Tibial nerve (tissue), 4 donors: Measurements from ENCODE around the gene ERICH3. TPM values are rescaled to one million over a fixed set of nuclear protein-coding genes. Genes with fewer than 3 reads are reported as not detected.

ENCODE experiments used
- DNase-seq, 2 donors: peaks; one replicate each; pipeline ENCODE4 v3.0.0-alpha.2; 2019; ENCODE audit warnings: low spot score in 2 of 2
- H3K27ac ChIP-seq, 4 donors: fragments of 200-600 bp; sonication (generic) in 3 of 4; one replicate each; pipeline ENCODE4 v1.5.1; 2017 to 2019; ENCODE audit warnings: mild to moderate bottlenecking in 1 of 4
- H3K27me3 ChIP-seq, 2 donors: fragments of 200-600 bp; sonication (generic) in 1 of 2; one replicate each; pipeline versions ENCODE4 v1.5.1 to v1.6.0; 2017 to 2019
- H3K36me3 ChIP-seq, 3 donors: fragments of 200-600 bp; sonication (generic); one replicate each; pipeline ENCODE4 v1.5.1; 2018 to 2019
- H3K4me1 ChIP-seq, 4 donors: fragments of 200-600 bp; sonication (generic) in 3 of 4; one replicate each; pipeline ENCODE4 v1.5.1; 2017 to 2019
- H3K4me3 ChIP-seq, 4 donors: fragments of 200-600 bp; sonication (generic) in 3 of 4; one replicate each; pipeline ENCODE4 v1.5.1; 2017 to 2019; ENCODE audit warnings: mild to moderate bottlenecking in 1 of 4, moderate library complexity in 1 of 4
- H3K9me3 ChIP-seq, 4 donors: fragments of 200-600 bp; sonication (generic) in 3 of 4; one replicate each; pipeline ENCODE4 v1.5.1; 2017 to 2019
- CTCF ChIP-seq, 5 experiments: fragments of 200-600 bp in 3 of 5; fragments of 450-650 bp in 2 of 5; sonication (generic) in 3 of 5; IDR thresholded peaks; one replicate each; pipeline ENCODE4 v1.5.1; 2016 to 2019; ENCODE audit warnings: antibody characterized with exemption in 5 of 5, mild to moderate bottlenecking in 3 of 5, moderate library complexity in 2 of 5
- EP300 ChIP-seq, 2 donors: sonication (generic); formaldehyde crosslinking; IDR thresholded peaks; one replicate each; pipeline ENCODE4 v1.6.1; 2017; ENCODE audit warnings: antibody characterized with exemption in 2 of 2, mild to moderate bottlenecking in 1 of 2
- POLR2A ChIP-seq, 2 donors: fragments of 450-650 bp; IDR thresholded peaks; one replicate each; pipeline ENCODE4 v1.6.1; 2017; ENCODE audit warnings: antibody characterized with exemption in 2 of 2, mild to moderate bottlenecking in 2 of 2, moderate library complexity in 2 of 2
- WGBS, 2 donors: methylation state at CpG; one replicate each; pipeline ENCODE4 v1.1.5; 2018; 5-methylcytosine and 5-hydroxymethylcytosine counted together
- total RNA-seq, 4 donors: library from RNA; depleted of rRNA; stranded (reverse); fragments of >200 nt; gene quantifications; one replicate each; pipeline ENCODE4 v1.1.0, GENCODE V29; 2016

Gene ERICH3
- total RNA-seq, 4 donors from 2014 or later: 0.20 to 0.30 (median 0.21) TPM

DNA sequence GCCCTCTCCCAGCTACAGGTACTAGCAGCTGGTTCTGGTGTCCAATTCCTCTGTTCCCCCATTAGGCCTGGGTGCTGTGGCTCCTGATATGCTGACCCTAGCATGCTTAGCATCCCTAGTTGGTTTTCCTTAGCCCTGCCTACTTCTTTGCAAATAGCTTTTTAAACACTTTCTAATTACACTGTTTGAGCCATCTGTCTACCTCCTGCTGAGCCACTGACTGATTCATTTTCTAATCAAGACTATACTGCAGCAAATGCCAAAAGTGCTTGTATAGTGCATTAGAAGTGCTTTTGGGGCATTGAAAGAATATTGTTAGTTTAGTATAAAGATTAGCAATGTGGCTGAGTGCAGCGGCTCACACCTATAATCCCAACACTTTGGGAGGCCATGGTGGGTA lies 36.3 kb downstream of the ERICH3 start:
- Histone ChIP-seq H3K36me3 (no peaks in the 10 kb centered on the region), H3K27me3 (no peaks in the 10 kb centered on the region)

DNA sequence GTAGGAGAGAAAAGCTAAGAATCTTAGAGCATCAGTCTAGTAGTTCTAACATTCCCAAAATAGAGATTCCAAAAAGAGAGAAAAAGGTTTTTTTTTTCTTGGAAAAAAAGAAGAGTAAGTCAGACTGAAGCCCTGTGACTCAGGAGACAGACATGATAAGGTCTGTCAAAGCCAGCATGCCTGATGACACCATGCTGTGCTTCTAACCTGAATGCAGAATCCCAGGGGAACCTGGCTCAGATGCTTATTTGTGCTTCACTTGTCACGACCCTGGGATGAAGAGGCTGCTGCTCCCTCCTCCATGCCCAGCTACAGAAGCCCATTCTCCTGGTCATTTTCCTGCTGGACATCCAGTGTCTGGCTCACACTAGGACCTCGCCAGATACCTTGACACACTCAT lies 44.3 kb downstream of the ERICH3 start:
- Histone ChIP-seq H3K27ac (no peak overlapping the region), H3K4me3 (no peak overlapping the region), H3K9me3 (no peaks in the 10 kb centered on the region), H3K4me1 (no peaks in the 10 kb centered on the region), H3K36me3 (no peaks in the 10 kb centered on the region), H3K27me3 (no peaks in the 10 kb centered on the region)
- TF ChIP-seq POLR2A (IDR thresholded peaks at IDR 0.05) (no peak), CTCF (IDR thresholded peaks at IDR 0.05) (no peak), EP300 (IDR thresholded peaks at IDR 0.05) (no peak)
- WGBS, 2 donors: 54 to 56% methylated on average over 2 of the region's 2 CpGs
- DNase-seq: no peak

More for the DNA sequence above, 36.3 kb downstream of the ERICH3 start:
- no peak for TF ChIP-seq CTCF (IDR thresholded peaks at IDR 0.05)
- TF ChIP-seq EP300 (IDR thresholded peaks at IDR 0.05): no peak
- TF ChIP-seq POLR2A (IDR thresholded peaks at IDR 0.05): no peak
- DNase-seq: no peak
- no peaks in the 10 kb centered on the region for H3K9me3 ChIP-seq
- H3K4me1 ChIP-seq: no peaks in the 10 kb centered on the region
- H3K4me3 ChIP-seq: no peak overlapping the region
- 92 to 96% methylated on average over 1 of the region's 1 CpG for WGBS, 2 donors
- H3K27ac ChIP-seq: no peak overlapping the region

- no peak overlapping the region for H3K27ac ChIP-seq
- H3K27me3 ChIP-seq: no peaks in the 10 kb centered on the region
- H3K4me1 ChIP-seq: no peaks in the 10 kb centered on the region
- 85 to 96% methylated on average over 2 of the region's 2 CpGs for WGBS, 2 donors
- no peak overlapping the region for H3K4me3 ChIP-seq
- TF ChIP-seq POLR2A (IDR thresholded peaks at IDR 0.05) (no peak), EP300 (IDR thresholded peaks at IDR 0.05) (no peak), CTCF (IDR thresholded peaks at IDR 0.05) (no peak)
- H3K9me3 ChIP-seq: no peaks in the 10 kb centered on the region
- H3K36me3 ChIP-seq: no peaks in the 10 kb centered on the region
- DNase-seq: no peak
Measured at GRCh38 chr1:74623716-74624115, 49.9 kb downstream of the ERICH3 start.

- no peaks in the 10 kb centered on the region for H3K4me1 ChIP-seq
- H3K36me3 ChIP-seq: no peaks in the 10 kb centered on the region
- no peak overlapping the region for H3K4me3 ChIP-seq
- 91 to 92% methylated on average over 3 of the region's 3 CpGs for WGBS, 2 donors
- no peak for DNase-seq
- no peaks in the 10 kb centered on the region for H3K9me3 ChIP-seq
- TF ChIP-seq CTCF (IDR thresholded peaks at IDR 0.05) (no peak), EP300 (IDR thresholded peaks at IDR 0.05) (no peak), POLR2A (IDR thresholded peaks at IDR 0.05) (no peak)
- H3K27ac ChIP-seq: no peak overlapping the region
- H3K27me3 ChIP-seq: no peaks in the 10 kb centered on the region
Measured at GRCh38 chr1:74620242-74620641, 53.4 kb downstream of the ERICH3 start.

DNA sequence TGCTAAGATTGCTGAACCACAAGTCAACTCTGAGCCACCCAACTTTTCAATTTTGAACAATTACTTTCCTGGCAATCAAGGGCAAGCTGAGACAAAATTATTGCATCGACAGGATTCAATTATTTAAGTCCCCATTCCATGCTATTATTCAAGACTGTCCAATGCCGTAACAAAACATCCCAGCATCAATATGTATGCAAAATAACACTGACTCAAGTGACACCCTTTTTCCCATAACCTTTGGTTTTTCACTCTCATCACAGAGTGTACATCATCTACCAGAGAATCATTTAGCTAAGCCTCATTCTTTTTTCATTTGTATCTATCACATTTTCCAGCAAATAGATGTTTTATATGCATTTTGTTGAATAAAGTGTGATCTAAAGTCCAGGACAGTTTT lies 54.6 kb downstream of the ERICH3 start:
- DNase-seq: no peak
- H3K4me3 ChIP-seq: no peak overlapping the region
- TF ChIP-seq CTCF (IDR thresholded peaks at IDR 0.05) (no peak), EP300 (IDR thresholded peaks at IDR 0.05) (no peak), POLR2A (IDR thresholded peaks at IDR 0.05) (no peak)
- H3K27me3 ChIP-seq: no peaks in the 10 kb centered on the region
- H3K27ac ChIP-seq: no peak overlapping the region
- WGBS, 2 donors: 27 to 63% methylated on average over 2 of the region's 2 CpGs
- H3K9me3 ChIP-seq: no peaks in the 10 kb centered on the region
- no peaks in the 10 kb centered on the region for H3K4me1 ChIP-seq
- no peaks in the 10 kb centered on the region for H3K36me3 ChIP-seq
